ENCODE results near the gene WNT2B. TPM values are rescaled to one million over a fixed set of nuclear protein-coding genes. Genes with fewer than 3 reads are reported as not detected.
A peak's percentile ranks its signal among the peaks of the same experiment; 100 is the strongest.

The WNT2B gene
- total and polyA plus RNA-seq, 12 donors: 0.46 to 3.3 (median 2.2) TPM

- TF ChIP-seq, protein P1, sequence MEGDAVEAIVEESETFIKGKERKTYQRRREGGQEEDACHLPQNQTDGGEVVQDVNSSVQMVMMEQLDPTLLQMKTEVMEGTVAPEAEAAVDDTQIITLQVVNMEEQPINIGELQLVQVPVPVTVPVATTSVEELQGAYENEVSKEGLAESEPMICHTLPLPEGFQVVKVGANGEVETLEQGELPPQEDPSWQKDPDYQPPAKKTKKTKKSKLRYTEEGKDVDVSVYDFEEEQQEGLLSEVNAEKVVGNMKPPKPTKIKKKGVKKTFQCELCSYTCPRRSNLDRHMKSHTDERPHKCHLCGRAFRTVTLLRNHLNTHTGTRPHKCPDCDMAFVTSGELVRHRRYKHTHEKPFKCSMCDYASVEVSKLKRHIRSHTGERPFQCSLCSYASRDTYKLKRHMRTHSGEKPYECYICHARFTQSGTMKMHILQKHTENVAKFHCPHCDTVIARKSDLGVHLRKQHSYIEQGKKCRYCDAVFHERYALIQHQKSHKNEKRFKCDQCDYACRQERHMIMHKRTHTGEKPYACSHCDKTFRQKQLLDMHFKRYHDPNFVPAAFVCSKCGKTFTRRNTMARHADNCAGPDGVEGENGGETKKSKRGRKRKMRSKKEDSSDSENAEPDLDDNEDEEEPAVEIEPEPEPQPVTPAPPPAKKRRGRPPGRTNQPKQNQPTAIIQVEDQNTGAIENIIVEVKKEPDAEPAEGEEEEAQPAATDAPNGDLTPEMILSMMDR (IDR thresholded peaks at IDR 0.05): no peak
- Histone ChIP-seq H3K4me1 (peaks cover 0 to 46% (median 13%) of the 10 kb centered on the region in 9 donors), H3K9me3 (no peaks in the 10 kb centered on the region), H3K36me3 (peaks cover 0 to 75% (median 0%) of the 10 kb centered on the region in 9 donors), H3K4me3 (no peak overlapping the region), H3K27ac (no peak overlapping the region), H3K27me3 (no peaks in the 10 kb centered on the region)
- no peak for ATAC-seq
- DNase-seq: no peak
- intact Hi-C loops (cut with DNase I): no loop called here
Measured at GRCh38 chr1:112529301-112529700, 20.5 kb downstream of the WNT2B start.

DNA sequence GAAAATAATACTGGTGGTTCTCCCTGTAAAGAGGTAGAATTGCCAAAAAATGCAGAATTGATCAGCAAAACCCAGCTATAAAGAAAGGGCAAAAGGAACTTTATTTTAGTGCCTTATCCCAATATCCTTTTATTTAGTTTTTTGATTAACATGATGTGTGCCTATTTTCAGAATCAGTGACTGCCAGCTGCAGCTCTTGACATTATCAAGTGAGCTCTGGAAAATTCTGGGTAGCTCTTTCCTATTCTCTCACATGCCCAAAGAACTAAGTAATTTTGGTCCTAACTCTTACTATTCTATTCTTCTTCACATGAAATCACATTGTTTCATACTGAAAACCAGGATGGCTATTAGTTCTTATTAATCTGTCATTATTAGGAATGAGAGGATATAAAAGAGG, 22.1 kb downstream of the WNT2B start:
- intact Hi-C loops (cut with DNase I): no loop called here
- TF ChIP-seq, protein P1 (IDR thresholded peaks at IDR 0.05): no peak
- Histone ChIP-seq H3K4me3 (no peak overlapping the region), H3K27me3 (no peaks in the 10 kb centered on the region), H3K9me3 (no peaks in the 10 kb centered on the region), H3K27ac (peak overlapping the region in 4 of 10 donors; percentile 23 to 49 (median 42)), H3K4me1 (peaks cover 0 to 31% (median 8%) of the 10 kb centered on the region in 9 donors), H3K36me3 (peaks cover 0 to 72% (median 0%) of the 10 kb centered on the region in 9 donors)
- peak in 3 of 8 donors; percentile 53 to 68 (median 59) for ATAC-seq
- no peak for DNase-seq

DNA sequence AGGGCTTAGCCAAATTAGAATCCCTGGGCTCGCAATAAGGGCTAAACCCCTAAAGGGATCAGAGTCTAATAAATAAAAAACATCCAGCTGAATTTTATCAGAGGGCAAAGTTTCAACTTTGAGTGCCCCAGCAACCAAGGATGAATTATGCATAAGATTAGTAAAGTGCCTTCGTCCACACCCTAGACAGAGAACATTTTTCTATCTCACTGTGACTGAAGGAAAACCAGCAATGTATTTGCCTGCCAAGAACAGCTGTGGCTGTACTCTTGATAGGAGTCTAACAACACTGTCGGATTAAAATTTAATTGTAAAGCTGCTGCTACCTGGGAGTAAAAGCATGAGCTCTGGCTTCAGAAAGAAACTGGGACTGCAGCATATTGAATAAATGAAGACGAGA, 23.3 kb downstream of the WNT2B start:
- Histone ChIP-seq H3K36me3 (peaks cover 0 to 68% (median 0%) of the 10 kb centered on the region in 9 donors), H3K27me3 (no peaks in the 10 kb centered on the region), H3K4me1 (peaks cover 0 to 28% (median 8%) of the 10 kb centered on the region in 9 donors), H3K27ac (peak overlapping the region in 5 of 10 donors; percentile 25 to 49 (median 38)), H3K4me3 (no peak overlapping the region), H3K9me3 (no peaks in the 10 kb centered on the region)
- ATAC-seq (peak in 7 of 8 donors; percentile 44 to 91 (median 77)), DNase-seq (no peak)
- intact Hi-C loops (cut with DNase I): no loop called here
- 56 to 70% methylated on average over 4 of the region's 4 CpGs for WGBS, 2 donors
- TF ChIP-seq, protein P1 (IDR thresholded peaks at IDR 0.05): no peak

- Histone ChIP-seq H3K36me3 (peaks cover 0 to 62% (median 0%) of the 10 kb centered on the region in 9 donors), H3K9me3 (no peaks in the 10 kb centered on the region), H3K4me3 (no peak overlapping the region), H3K4me1 (peaks cover 0 to 37% (median 12%) of the 10 kb centered on the region in 9 donors), H3K27ac (peak overlapping the region in 1 of 10 donors; percentile 38), H3K27me3 (no peaks in the 10 kb centered on the region)
- TF ChIP-seq, protein P1 (IDR thresholded peaks at IDR 0.05): no peak
- intact Hi-C loops (cut with DNase I): no loop called here
- ATAC-seq (no peak), DNase-seq (no peak)
- WGBS, 2 donors: 96% methylated on average over 6 of the region's 6 CpGs
Measured at GRCh38 chr1:112533029-112533428, 24.3 kb downstream of the WNT2B start.
